AG08396 (cell line): ENCODE data around the gene CBLB.

ENCODE experiments used
- DNase-seq: peaks from one replicate; pipeline ENCODE4 v3.0.0; 2012; ENCODE audit warnings: low spot score, mixed read lengths

CBLB gene

DNA sequence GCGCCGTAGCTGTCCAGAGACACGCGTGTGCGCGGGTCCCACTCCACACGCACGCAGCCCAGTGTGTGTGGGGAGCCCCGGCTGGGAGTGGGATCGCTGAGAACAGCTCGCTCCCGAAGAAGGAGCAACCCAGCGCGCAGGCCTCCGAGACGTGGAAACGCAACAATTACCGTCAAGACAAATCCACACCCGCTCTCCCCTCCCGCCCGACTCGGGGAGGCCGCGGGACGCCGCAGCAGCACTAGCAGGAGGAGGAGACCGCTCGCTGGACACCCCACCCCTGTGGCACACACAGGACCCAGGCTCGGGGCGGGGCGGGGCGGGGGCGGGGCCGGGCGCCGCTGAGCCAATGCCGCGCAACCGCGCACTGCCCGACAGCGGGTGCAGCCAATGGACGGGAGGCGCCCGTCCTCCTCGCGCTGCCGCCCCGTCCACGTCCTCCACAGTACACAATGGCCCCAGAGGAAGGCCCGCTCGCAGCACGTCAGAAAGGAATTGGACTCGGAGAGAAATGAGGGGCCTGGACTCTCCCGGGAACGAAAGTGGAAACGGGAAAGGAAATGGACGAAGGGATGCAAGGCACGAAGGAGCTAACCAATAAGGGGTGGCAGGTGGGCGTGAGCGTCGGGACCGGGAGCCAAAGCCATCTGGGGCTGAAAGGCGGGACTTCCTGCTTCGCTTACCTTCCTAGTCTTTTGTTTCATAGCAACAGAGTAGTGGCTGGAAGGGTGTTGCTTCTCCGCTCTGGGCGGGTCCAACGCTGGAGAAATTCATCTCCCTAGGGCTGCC is at the start of gene CBLB:
Gene CBLB, minus strand, starts transcription at position 271 of the 789 bp plus-strand sequence. CDS start 1,435 bp downstream, outside the sequence.
- peak; percentile 97 for DNase-seq

DNA sequence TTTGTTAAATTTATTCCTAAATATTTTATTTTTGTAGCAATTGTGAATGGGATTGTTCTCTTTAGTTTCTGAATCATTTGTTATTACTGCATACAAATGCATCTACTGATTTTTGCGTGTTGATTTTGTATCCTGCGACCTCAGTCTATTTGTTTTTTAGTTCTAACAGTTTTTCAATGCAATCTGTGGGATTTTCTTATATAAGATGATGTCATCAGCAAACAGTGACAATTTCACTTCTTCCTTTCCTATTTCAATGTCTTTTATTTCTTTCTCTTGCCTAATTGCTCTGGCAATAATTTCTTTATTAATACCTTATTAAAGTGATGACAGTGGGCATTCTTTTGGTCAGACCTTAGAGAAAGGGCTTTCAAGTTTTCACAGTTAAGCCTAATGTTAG is 48.0 kb upstream of the CBLB start:
- DNase-seq = no peak

DNA sequence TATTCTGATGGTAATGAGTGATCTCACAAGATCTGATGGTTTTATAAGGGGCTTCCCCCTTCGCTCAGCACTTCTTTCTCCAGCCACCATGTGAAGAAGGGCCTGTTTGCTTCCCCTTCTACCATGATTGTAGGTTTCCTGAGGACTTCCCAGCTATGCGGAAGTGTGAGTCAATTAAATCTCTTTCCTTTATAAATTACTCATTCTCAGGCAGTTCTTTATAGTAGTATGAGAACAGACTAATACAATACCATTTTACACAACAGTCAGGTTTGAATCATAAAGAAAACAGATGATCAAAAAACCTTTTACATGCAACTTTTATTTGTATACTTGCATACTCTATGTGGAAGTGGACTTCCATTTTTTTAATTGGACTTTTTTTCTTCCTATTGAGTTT is 46.7 kb upstream of the CBLB start:
- no peak for DNase-seq

DNA sequence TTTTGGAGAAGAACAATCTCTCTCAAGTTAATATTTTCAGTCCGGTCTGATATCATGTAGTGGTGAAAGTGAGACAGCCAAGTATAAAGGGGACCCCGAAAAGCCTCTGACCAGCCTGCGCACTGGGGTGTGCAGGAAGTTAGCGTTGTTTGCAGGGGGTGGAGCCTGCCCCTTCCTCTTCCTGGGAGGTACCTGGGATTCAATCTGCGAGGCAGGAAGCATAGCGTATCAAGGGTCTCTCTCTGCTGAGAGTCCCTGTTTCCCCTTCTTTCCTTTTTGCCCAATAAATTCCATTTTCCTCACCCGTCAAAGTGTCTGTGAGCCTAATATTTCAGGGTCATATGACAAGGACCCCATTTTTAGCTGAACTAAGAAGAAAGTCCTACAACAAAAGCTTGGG is 44.8 kb upstream of the CBLB start:
- DNase-seq = no peak

DNA sequence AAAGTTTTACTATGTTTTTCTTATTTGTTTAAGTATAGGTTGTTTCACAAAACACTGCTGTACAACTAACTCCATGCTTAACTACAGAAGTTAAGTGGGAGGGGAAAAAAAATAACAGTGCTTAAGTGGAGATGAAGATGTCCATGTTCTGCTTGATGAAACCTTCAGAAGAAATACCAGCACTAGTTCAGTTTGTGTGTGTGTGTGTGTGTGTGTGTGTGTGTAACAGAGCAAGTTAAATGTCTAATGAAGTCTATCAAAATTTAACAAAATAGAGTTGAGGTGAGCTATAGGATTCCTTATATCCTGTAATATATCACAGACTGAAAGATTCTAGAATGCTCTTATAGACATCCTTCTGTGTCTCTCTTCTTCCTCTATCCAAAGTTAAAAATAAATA is 44.1 kb upstream of the CBLB start:
- DNase-seq = no peak

DNA sequence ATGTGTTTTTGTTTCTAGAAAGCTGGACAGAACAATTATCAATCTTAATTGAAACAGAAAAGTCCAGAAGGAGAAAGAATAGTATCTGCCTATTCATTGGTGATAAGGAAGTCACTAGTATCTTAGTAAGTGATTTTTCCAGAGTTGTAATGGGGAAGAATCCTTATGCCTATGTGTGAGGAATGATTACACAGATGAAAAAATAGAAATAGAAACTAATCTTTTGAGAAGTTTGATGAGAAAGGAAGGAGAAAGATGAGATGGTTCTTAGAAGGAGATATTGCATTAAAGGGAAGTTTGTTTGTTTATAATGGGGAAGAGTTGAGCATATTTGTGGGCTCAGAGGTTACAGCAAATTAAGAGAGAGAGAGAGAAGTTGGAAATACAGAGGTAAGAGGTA is 42.7 kb upstream of the CBLB start:
- DNase-seq = no peak

DNA sequence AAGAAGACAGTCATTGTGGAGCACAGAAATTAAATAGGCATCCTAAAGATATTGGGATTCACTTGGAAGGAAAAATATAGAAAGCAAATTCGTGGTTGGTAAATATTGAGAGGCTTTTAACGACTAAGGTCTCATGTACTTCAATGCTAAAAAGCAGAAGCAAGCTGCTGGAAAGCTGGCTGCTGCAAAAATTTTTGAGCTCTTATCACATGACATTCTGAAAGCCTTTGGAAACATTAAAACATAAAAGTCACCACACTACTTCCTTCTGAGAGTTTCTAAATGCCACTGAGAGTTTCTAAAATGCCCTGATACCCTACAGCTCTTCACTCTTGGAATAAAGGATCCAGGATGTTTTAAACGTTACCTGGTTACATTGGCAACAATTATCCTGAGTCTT is 39.0 kb upstream of the CBLB start:
- no peak for DNase-seq

DNA sequence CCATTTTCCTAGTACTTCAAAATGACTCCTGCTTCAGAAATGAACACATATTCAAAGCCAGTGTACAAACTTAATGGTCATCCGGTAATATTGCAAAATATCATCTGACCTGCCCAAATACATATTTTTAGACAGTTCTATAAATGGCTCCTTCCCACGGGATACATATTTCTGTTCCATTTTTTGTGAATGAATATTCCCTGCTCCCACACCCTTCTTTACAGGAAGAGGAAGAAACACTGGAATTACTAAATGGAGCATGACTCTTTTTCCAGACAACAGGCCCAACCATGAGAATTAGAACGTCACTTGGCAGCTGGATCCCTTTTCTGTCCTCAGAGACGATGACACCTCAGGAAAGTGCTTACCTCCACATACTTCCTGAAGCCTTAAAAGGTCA is 38.0 kb upstream of the CBLB start:
- DNase-seq = peak; percentile 27

DNA sequence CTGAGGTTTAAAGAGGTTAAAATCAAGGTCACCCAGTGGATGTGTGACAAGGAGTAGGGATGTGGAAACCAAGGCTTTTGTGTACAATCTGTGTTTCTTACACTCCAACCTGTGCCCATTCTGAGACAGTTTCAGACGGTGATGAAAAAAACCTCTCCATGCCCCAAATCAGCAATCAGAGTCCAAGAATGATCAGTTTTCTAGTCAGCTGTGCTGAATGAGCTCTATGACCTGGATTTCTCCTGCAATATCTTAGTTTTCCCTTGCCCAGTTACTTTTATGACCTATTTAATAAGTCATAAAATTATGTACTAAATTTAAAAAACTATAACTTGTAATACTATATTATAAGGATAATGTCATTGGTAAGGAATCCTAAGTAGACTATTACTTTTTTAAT is 37.5 kb upstream of the CBLB start:
- DNase-seq = no peak

DNA sequence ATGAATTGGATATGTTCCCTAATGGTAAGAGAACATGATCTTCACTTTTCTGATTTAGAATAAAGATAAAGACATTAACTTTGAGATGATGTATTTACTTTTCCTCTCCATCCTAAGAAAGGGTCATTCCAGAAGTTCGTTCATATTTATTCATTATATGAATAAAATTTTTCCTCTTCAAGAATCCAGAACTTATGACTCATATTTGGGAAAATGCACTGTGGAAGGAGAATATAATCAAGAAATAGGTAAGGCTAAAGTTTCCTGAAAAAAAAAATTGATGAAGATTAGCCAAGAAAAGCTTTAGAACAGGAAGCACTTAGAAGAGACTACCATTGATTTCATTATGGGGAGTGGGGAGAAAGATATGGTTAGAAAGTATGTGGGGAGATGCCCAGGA is 36.5 kb upstream of the CBLB start:
- DNase-seq = no peak

DNA sequence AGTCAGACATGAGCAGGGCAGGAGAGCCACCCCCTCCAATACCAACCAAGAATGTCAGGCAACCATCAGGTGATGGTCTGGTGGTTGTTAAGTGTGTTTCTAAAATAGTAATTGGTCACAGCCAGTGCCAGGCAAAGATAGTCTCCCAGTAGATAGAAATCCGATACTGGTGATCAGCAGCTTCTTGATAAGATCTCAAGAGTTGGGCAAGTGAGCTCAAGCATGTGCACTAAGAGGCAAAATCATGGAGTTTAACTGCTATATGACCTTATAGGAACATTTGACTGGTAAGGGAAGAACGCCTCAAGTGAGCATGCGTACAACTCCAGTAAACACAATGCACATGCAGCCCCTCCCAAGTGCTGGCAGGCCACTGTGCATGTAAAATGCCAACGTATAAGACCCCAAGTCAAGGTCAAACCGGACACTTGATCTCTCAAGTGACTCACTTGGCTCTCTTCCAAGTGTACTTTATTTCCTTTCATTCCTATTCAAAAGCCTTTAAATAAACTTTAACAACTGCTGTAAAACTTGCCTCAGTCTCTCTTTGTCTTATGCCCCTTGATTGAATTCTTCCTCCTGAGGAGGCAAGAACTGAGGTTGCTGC is 36.0 kb upstream of the CBLB start:
- DNase-seq = no peak

DNA sequence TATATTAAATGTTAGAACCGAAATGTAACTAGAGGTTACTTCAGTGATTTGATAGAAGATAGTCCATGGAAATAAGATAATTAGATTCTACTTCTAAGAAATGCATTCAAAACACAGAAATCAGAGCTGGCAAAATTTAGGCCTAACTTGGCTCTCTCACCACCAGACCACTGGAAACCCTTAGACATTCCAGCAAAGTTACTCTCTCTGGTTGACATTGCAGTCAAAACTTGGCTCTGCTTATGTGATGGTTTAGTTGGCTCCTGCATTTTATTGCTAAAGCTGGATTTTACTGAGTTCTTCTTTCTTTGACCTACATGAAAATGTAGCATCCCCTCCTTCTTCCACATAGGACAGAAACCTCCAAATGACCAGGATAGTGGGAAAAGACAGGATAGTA is 35.4 kb upstream of the CBLB start:
- DNase-seq = no peak

DNA sequence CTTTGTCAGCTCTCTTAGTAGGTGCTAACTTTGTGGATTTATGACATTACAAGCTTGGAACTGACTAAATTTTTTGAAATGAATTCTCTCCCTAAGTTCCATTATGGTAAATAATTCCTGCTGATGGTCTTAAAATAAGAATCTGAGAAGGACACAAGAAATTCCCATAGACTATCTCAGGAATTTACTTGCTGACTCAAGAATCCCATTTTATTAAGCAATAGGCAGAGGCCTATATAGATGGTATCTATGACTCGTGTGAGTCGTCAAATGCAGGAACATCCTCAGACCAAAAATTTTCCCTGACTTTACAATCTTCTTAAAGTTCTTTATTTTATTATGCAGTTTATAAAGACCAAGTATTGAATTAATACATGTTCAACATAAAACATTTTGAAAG is 30.7 kb upstream of the CBLB start:
- peak; percentile 41 for DNase-seq

DNA sequence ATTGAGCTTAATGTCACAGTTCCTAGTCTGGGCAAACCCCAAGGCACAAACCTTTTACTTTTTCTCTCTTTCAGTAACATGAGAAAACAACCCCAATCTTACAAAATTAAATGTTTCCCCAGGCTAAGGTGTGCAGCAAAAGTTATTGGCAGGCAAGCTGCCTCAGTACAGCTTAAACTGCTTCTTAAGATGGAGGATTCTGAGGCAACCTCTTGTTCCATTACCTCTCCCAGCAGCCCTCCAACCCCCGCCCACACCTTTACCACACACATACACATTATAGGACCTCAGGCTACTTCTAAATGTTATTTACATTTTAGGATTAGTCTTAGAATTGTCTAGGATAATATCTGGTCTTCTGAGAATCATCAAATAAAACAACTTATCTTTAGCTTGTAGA is 22.3 kb upstream of the CBLB start:
- DNase-seq = no peak

DNA sequence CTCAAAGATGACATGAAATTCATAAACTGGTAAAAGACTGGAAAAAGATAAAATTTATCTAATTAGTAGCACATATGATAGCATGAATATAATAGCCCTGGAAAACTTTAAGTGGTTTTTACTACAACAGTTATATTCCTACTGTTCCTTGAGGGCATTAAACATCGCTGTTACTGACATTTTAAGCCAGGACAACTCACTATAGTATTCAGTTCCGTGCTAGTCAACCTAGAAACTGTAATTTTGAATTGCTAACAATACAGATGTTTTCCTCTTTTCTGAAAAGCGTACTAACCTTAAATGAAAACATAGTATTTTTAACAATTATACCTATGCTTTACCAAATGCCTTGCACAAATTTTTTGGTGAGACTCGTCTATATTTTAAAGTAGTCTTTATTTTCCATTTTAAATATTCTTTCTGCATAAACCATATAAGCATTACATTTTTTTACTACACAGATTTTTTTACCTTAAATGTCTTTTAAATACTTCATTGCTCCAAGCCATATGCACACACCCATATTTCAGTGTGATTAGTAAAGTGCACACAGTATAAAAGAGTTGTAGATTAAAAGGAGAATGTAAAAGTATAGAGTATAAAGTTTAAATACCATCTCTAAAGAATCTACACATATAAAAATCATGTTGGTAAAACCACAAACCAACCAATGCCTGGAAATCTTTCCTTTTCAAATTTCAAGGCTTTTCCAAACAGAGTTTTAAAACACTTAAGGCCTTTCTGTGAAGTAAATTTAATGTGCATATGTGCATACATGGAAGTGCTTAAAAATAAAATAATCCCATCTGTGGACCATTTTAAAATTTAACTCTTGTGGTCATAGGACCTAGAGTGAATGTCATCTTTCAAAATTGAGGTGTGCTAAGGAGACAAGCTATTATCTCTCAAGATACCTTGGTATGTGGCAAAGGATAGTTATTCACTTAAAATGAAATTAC is 20.1 kb upstream of the CBLB start:
- no peak for DNase-seq

DNA sequence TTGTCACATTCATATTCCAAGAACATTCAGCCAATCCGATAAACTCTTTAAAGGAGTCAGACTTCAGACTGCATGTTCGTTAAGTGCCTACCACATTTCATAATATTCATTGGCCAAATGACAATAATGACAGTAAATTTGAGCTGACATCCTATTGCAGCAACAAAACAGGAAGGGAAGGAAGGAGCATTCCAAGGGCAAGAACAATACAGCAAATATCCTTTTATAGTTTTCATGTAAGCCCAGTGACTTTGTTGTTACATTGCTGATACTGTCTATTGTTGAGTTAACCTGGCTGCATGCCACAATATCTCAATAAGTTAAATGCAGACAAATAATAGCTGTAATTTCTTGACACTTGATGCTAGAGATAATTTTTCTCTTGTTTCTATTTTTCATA is 16.4 kb upstream of the CBLB start:
- DNase-seq = no peak

DNA sequence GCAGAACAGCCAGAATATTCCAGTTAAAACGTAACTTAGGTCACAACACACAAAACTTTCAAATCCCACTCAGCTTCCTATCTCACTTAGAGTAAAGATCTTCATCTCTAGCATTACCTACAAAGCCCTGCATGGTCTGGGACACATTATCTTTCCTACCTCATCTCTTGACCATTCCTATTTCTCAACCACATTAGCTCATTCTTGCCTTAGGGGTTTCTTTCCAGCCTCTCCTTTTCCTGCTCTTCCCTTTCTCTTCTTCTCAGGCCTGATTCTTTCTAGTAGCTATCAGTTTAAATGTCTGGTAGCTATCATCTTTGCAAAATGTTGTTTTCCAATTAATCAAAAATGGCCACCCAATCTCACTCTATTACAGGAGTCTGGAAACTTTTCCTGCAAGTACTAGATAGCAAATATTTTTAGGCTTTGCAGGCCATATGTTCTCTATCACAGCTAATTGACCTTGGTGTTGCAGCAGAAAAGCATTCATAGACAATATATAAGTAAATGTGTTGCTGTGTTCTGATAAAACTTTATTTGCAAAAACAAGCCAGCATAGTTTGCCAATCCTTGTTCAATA is 15.1 kb upstream of the CBLB start:
- no peak for DNase-seq

DNA sequence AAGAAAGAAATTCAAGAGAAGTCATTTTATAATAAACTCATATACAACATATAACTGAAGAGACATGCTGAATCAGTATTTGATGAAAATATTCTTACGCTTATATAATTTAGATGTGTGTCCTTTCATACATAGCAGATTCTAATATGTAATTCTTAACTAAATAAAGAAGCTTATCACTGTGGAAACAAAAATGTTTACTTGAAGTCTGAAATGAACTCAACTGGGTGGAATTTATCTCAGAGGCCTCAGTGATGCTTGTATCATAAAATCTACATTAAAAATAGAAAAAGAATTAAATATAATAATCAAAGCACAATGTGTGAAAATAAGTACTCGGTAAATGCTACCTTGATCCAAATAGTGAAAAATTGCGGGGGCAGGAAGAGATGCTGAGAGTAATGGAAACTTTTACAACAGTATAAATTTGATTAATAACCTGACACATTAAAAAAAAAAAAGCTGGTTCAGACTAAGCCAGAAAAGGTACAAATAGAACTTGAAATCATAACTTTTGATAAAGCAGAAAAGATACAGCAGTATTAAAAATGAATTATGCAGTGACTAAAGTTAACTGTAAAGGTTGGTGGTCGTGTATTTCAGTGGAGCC is 12.0 kb upstream of the CBLB start:
- no peak for DNase-seq

DNA sequence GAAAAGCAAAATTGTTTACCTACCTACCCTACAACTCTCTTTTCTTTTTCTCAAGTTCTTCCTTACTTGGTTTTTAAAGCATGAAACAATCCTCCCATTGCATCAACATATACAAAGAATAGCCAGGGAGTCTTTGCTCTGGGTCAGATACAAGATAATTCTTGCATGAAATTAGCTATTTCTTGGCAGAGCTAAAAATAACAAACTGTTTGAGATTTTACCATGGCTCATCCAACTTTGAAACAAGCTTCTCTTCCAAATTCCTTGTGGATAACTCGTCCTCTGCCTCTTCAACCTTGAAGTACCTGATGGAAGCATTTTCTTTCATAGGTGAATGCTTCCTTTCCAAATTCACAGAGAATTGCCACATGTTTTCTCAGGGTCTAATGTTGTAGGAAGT is 9.2 kb upstream of the CBLB start:
- DNase-seq = no peak

DNA sequence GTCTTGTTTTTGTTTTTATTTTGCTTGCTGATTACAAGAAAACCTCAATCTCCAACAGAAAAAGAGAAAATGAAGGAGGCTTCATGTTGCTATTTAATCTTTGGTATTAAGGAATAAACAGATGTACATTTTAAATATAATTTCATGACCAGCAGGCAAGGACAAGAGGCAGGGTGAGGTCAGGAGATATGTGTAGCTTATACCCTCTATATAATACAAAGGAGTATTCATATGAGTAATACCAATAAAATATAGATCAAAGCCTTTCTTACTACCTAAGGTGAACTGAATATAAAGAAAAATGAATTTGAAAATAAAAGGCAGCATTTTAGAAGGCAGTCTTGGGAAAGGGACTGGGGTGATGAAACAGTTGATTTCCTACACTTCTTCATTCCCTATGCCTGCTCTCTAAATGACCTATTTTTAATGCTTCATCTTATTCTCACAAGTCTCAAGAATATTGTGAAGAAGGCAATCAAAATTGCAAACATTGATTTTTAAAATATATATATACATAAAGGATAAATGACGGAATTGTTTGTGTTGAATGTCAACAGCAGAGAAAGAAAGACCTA is 8.6 kb upstream of the CBLB start:
- no peak for DNase-seq

DNA sequence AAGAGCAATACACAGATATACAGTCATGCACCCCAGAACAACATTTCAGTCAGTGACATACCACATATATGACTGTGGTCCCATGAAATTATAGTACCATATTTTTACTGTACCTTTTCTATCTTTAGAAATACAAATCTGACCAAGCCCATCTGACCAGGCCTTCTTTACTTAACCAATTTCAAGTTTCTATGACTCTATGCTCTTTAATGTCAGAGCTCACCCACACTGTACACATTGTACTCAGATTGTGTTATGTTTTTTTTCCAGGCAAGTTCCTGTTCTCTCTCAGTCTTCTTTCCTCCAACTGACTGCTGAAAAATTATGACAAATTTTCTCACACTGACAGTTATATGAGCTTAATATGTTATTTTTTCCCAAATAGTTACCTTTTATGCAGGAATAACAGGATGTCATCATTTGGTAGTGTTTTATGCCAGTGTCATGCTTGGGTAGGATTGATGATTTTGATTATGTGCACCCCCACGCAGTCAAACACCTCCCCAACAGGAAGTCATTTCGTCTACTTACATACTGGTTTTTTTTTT is 8.0 kb upstream of the CBLB start:
- no peak for DNase-seq
